ENCODE measurements around the gene TGFB2.

The TGFB2 gene

GRCh38 chr1:218339267-218339831 lies 5.8 kb upstream of the TGFB2 start:
- H3K9ac ChIP-seq (ENCODE audit: low read length) = no peak overlapping the region
- no peak overlapping the region for H3K4me3 ChIP-seq (ENCODE audit: low read length)
- H3K9me3 ChIP-seq (ENCODE audit: control insufficient read depth, low read length) = no peaks in the 10 kb centered on the region
- no peaks in the 10 kb centered on the region for H3K36me3 ChIP-seq (ENCODE audit: control insufficient read depth, insufficient read depth, low read length)
- H3K4me1 ChIP-seq (ENCODE audit: control insufficient read depth, insufficient read depth, low read length) = peaks cover 6% of the 10 kb centered on the region
- peaks cover 3% of the 10 kb centered on the region for H3K27me3 ChIP-seq (ENCODE audit: control insufficient read depth, insufficient read depth, low read length)

- Histone ChIP-seq H3K4me3 (ENCODE audit: low read length) (no peak overlapping the region), H3K9ac (ENCODE audit: low read length) (no peak overlapping the region), H3K27me3 (ENCODE audit: control insufficient read depth, insufficient read depth, low read length) (peaks cover 22% of the 10 kb centered on the region), H3K4me1 (ENCODE audit: control insufficient read depth, insufficient read depth, low read length) (peaks cover 11% of the 10 kb centered on the region), H3K36me3 (ENCODE audit: control insufficient read depth, insufficient read depth, low read length) (no peaks in the 10 kb centered on the region), H3K9me3 (ENCODE audit: control insufficient read depth, low read length) (no peaks in the 10 kb centered on the region)
These were observed 3.8 kb upstream of the TGFB2 start for GRCh38 chr1:218341325-218341724.

GRCh38 chr1:218342091-218342490 lies 3.0 kb upstream of the TGFB2 start:
- Histone ChIP-seq H3K4me3 (ENCODE audit: low read length) (no peak overlapping the region), H3K9ac (ENCODE audit: low read length) (no peak overlapping the region), H3K36me3 (ENCODE audit: control insufficient read depth, insufficient read depth, low read length) (no peaks in the 10 kb centered on the region), H3K27me3 (ENCODE audit: control insufficient read depth, insufficient read depth, low read length) (peaks cover 30% of the 10 kb centered on the region), H3K4me1 (ENCODE audit: control insufficient read depth, insufficient read depth, low read length) (peaks cover 16% of the 10 kb centered on the region), H3K9me3 (ENCODE audit: control insufficient read depth, low read length) (no peaks in the 10 kb centered on the region)

- Histone ChIP-seq H3K4me3 (ENCODE audit: low read length) (peak overlapping the region; percentile 32), H3K36me3 (ENCODE audit: control insufficient read depth, insufficient read depth, low read length) (no peaks in the 10 kb centered on the region), H3K27me3 (ENCODE audit: control insufficient read depth, insufficient read depth, low read length) (peaks cover 35% of the 10 kb centered on the region), H3K9ac (ENCODE audit: low read length) (peak overlapping the region; percentile 76), H3K9me3 (ENCODE audit: control insufficient read depth, low read length) (no peaks in the 10 kb centered on the region), H3K4me1 (ENCODE audit: control insufficient read depth, insufficient read depth, low read length) (peaks cover 18% of the 10 kb centered on the region)
These were observed 696 bp downstream of the TGFB2 start for GRCh38 chr1:218345673-218346390.

- Histone ChIP-seq H3K9me3 (ENCODE audit: control insufficient read depth, low read length) (no peaks in the 10 kb centered on the region), H3K9ac (ENCODE audit: low read length) (peak overlapping the region; percentile 76), H3K4me1 (ENCODE audit: control insufficient read depth, insufficient read depth, low read length) (peaks cover 18% of the 10 kb centered on the region), H3K27me3 (ENCODE audit: control insufficient read depth, insufficient read depth, low read length) (peaks cover 35% of the 10 kb centered on the region), H3K4me3 (ENCODE audit: low read length) (peak overlapping the region; percentile 32), H3K36me3 (ENCODE audit: control insufficient read depth, insufficient read depth, low read length) (no peaks in the 10 kb centered on the region)
These were observed 1.5 kb downstream of the TGFB2 start for GRCh38 chr1:218346391-218347204.

- Histone ChIP-seq H3K4me3 (ENCODE audit: low read length) (no peak overlapping the region), H3K4me1 (ENCODE audit: control insufficient read depth, insufficient read depth, low read length) (peaks cover 18% of the 10 kb centered on the region), H3K36me3 (ENCODE audit: control insufficient read depth, insufficient read depth, low read length) (no peaks in the 10 kb centered on the region), H3K27me3 (ENCODE audit: control insufficient read depth, insufficient read depth, low read length) (peaks cover 35% of the 10 kb centered on the region), H3K9me3 (ENCODE audit: control insufficient read depth, low read length) (no peaks in the 10 kb centered on the region), H3K9ac (ENCODE audit: low read length) (peak overlapping the region; percentile 76)
These were observed 2.2 kb downstream of the TGFB2 start for GRCh38 chr1:218347336-218347722.

GRCh38 chr1:218347723-218348627 lies 2.8 kb downstream of the TGFB2 start:
- H3K27me3 ChIP-seq (ENCODE audit: control insufficient read depth, insufficient read depth, low read length) = peaks cover 35% of the 10 kb centered on the region
- H3K36me3 ChIP-seq (ENCODE audit: control insufficient read depth, insufficient read depth, low read length) = no peaks in the 10 kb centered on the region
- no peaks in the 10 kb centered on the region for H3K9me3 ChIP-seq (ENCODE audit: control insufficient read depth, low read length)
- peaks cover 18% of the 10 kb centered on the region for H3K4me1 ChIP-seq (ENCODE audit: control insufficient read depth, insufficient read depth, low read length)
- H3K9ac ChIP-seq (ENCODE audit: low read length) = peak overlapping the region; percentile 76
- no peak overlapping the region for H3K4me3 ChIP-seq (ENCODE audit: low read length)

- Histone ChIP-seq H3K9ac (ENCODE audit: low read length) (no peak overlapping the region), H3K4me3 (ENCODE audit: low read length) (no peak overlapping the region)
These were observed 3.5 kb downstream of the TGFB2 start for GRCh38 chr1:218348628-218349071.

GRCh38 chr1:218349348-218350034 lies 4.4 kb downstream of the TGFB2 start:
- no peak overlapping the region for H3K9ac ChIP-seq (ENCODE audit: low read length)
- no peak overlapping the region for H3K4me3 ChIP-seq (ENCODE audit: low read length)
- H3K9me3 ChIP-seq (ENCODE audit: control insufficient read depth, low read length) = no peaks in the 10 kb centered on the region
- peaks cover 18% of the 10 kb centered on the region for H3K4me1 ChIP-seq (ENCODE audit: control insufficient read depth, insufficient read depth, low read length)
- peaks cover 31% of the 10 kb centered on the region for H3K27me3 ChIP-seq (ENCODE audit: control insufficient read depth, insufficient read depth, low read length)
- no peaks in the 10 kb centered on the region for H3K36me3 ChIP-seq (ENCODE audit: control insufficient read depth, insufficient read depth, low read length)

More at GRCh38 chr1:218348628-218349071, 3.5 kb downstream of the TGFB2 start:
- peaks cover 18% of the 10 kb centered on the region for H3K4me1 ChIP-seq (ENCODE audit: control insufficient read depth, insufficient read depth, low read length)
- no peaks in the 10 kb centered on the region for H3K36me3 ChIP-seq (ENCODE audit: control insufficient read depth, insufficient read depth, low read length)
- H3K27me3 ChIP-seq (ENCODE audit: control insufficient read depth, insufficient read depth, low read length) = peaks cover 35% of the 10 kb centered on the region
- H3K9me3 ChIP-seq (ENCODE audit: control insufficient read depth, low read length) = no peaks in the 10 kb centered on the region

GRCh38 chr1:218350035-218350525 lies 4.9 kb downstream of the TGFB2 start:
- H3K9me3 ChIP-seq (ENCODE audit: control insufficient read depth, low read length) = no peaks in the 10 kb centered on the region
- H3K27me3 ChIP-seq (ENCODE audit: control insufficient read depth, insufficient read depth, low read length) = peaks cover 25% of the 10 kb centered on the region
- no peak overlapping the region for H3K9ac ChIP-seq (ENCODE audit: low read length)
- H3K4me3 ChIP-seq (ENCODE audit: low read length) = no peak overlapping the region
- peaks cover 14% of the 10 kb centered on the region for H3K4me1 ChIP-seq (ENCODE audit: control insufficient read depth, insufficient read depth, low read length)
- H3K36me3 ChIP-seq (ENCODE audit: control insufficient read depth, insufficient read depth, low read length) = no peaks in the 10 kb centered on the region

GRCh38 chr1:218350801-218351266 lies 5.7 kb downstream of the TGFB2 start:
- H3K9ac ChIP-seq (ENCODE audit: low read length) = no peak overlapping the region
- no peaks in the 10 kb centered on the region for H3K36me3 ChIP-seq (ENCODE audit: control insufficient read depth, insufficient read depth, low read length)
- peaks cover 18% of the 10 kb centered on the region for H3K27me3 ChIP-seq (ENCODE audit: control insufficient read depth, insufficient read depth, low read length)
- no peaks in the 10 kb centered on the region for H3K9me3 ChIP-seq (ENCODE audit: control insufficient read depth, low read length)
- peaks cover 8% of the 10 kb centered on the region for H3K4me1 ChIP-seq (ENCODE audit: control insufficient read depth, insufficient read depth, low read length)
- H3K4me3 ChIP-seq (ENCODE audit: low read length) = no peak overlapping the region

Measured in mucosa of stomach (tissue), 1 donor.